Stimulated activated CD8-positive, alpha-beta memory T cell treated with anti-CD3 and anti-CD28 coated beads, Interleukin-4, amount 100 ng/mL, for 4 hours (primary cell): ENCODE measurements around the gene BANF2.

ENCODE experiments used
- DNase-seq, 2 donors: peaks; one replicate each; pipeline ENCODE4 v3.0.0-alpha.2; 2020; ENCODE audit warnings: low read depth in 2 of 2, low spot score in 1 of 2

Gene BANF2

GRCh38 chr20:17708675-17709360, 9.1 kb downstream of the BANF2 start:
- no peak for DNase-seq

- DNase-seq: no peak
Measured at GRCh38 chr20:17709361-17710293, 9.9 kb downstream of the BANF2 start.

- no peak for DNase-seq
Measured at GRCh38 chr20:17710379-17711266, 10.9 kb downstream of the BANF2 start.

GRCh38 chr20:17711267-17711627, 11.5 kb downstream of the BANF2 start:
- no peak for DNase-seq

GRCh38 chr20:17712201-17712600, 12.4 kb downstream of the BANF2 start:
- no peak for DNase-seq

- DNase-seq: no peak
Measured at GRCh38 chr20:17712708-17713107, 12.9 kb downstream of the BANF2 start.

GRCh38 chr20:17714597-17714996, 14.8 kb downstream of the BANF2 start:
- no peak for DNase-seq

GRCh38 chr20:17715075-17715474, 15.3 kb downstream of the BANF2 start:
- DNase-seq: no peak

- DNase-seq: no peak
Measured at GRCh38 chr20:17716331-17716730, 16.6 kb downstream of the BANF2 start.

GRCh38 chr20:17720755-17721154, 21.0 kb downstream of the BANF2 start:
- no peak for DNase-seq

- no peak for DNase-seq
Measured at GRCh38 chr20:17721802-17722486, 22.2 kb downstream of the BANF2 start.

- DNase-seq: no peak
Measured at GRCh38 chr20:17722493-17723300, 22.9 kb downstream of the BANF2 start.

GRCh38 chr20:17723301-17723691, 23.5 kb downstream of the BANF2 start:
- no peak for DNase-seq

GRCh38 chr20:17725094-17725835, 25.5 kb downstream of the BANF2 start:
- DNase-seq: no peak

- no peak for DNase-seq
Measured at GRCh38 chr20:17726902-17727301, 27.1 kb downstream of the BANF2 start.

GRCh38 chr20:17727351-17727750, 27.6 kb downstream of the BANF2 start:
- no peak for DNase-seq

GRCh38 chr20:17728074-17728473, 28.3 kb downstream of the BANF2 start:
- no peak for DNase-seq

- DNase-seq: no peak
Measured at GRCh38 chr20:17730071-17730470, 30.3 kb downstream of the BANF2 start.

- DNase-seq: no peak
Measured at GRCh38 chr20:17731233-17731632, 31.5 kb downstream of the BANF2 start.
